ENCODE data around the gene GRK3.
"Not testable (repeated sequence)": the region's sequence is repeated elsewhere in the genome, so short reads cannot be mapped to it uniquely, and the experiment has no call there.

GRK3 gene

GRCh38 chr22:25564320-25564978 lies at the start of gene GRK3:
Gene GRK3 (plus strand): TSS chr22:25564675. CDS start chr22:25565041, 366 bp downstream.
- peak; percentile 23 to 40 (median 32) for DNase-seq (ENCODE audit: low read depth in 2 of 3, low spot score in 2 of 3)

GRCh38 chr22:25518000-25518663 lies 46.3 kb upstream of the GRK3 start:
- no peak for DNase-seq (ENCODE audit: low read depth in 2 of 3, low spot score in 2 of 3)

- no peak for DNase-seq (ENCODE audit: low read depth in 2 of 3, low spot score in 2 of 3)
Measured at GRCh38 chr22:25525376-25525775, 39.1 kb upstream of the GRK3 start.

- DNase-seq (ENCODE audit: low read depth in 2 of 3, low spot score in 2 of 3), result not testable (repeated sequence)
Measured at GRCh38 chr22:25525804-25526584, 38.5 kb upstream of the GRK3 start.

- not testable (repeated sequence) for DNase-seq (ENCODE audit: low read depth in 2 of 3, low spot score in 2 of 3)
Measured at GRCh38 chr22:25527016-25527415, 37.5 kb upstream of the GRK3 start.

GRCh38 chr22:25528068-25528467 lies 36.4 kb upstream of the GRK3 start:
- DNase-seq (ENCODE audit: low read depth in 2 of 3, low spot score in 2 of 3), result not testable (repeated sequence)

- not testable (repeated sequence) for DNase-seq (ENCODE audit: low read depth in 2 of 3, low spot score in 2 of 3)
Measured at GRCh38 chr22:25529059-25529458, 35.4 kb upstream of the GRK3 start.

- DNase-seq (ENCODE audit: low read depth in 2 of 3, low spot score in 2 of 3), result not testable (repeated sequence)
Measured at GRCh38 chr22:25529541-25530137, 34.8 kb upstream of the GRK3 start.

- not testable (repeated sequence) for DNase-seq (ENCODE audit: low read depth in 2 of 3, low spot score in 2 of 3)
Measured at GRCh38 chr22:25531677-25532076, 32.8 kb upstream of the GRK3 start.

- DNase-seq (ENCODE audit: low read depth in 2 of 3, low spot score in 2 of 3), result no peak
Measured at GRCh38 chr22:25534724-25535123, 29.8 kb upstream of the GRK3 start.

- no peak for DNase-seq (ENCODE audit: low read depth in 2 of 3, low spot score in 2 of 3)
Measured at GRCh38 chr22:25536589-25536988, 27.9 kb upstream of the GRK3 start.

- DNase-seq (ENCODE audit: low read depth in 2 of 3, low spot score in 2 of 3), result no peak
Measured at GRCh38 chr22:25540166-25540907, 24.1 kb upstream of the GRK3 start.

- DNase-seq (ENCODE audit: low read depth in 2 of 3, low spot score in 2 of 3), result no peak
Measured at GRCh38 chr22:25540908-25541660, 23.4 kb upstream of the GRK3 start.

- no peak for DNase-seq (ENCODE audit: low read depth in 2 of 3, low spot score in 2 of 3)
Measured at GRCh38 chr22:25542191-25542590, 22.3 kb upstream of the GRK3 start.

- no peak for DNase-seq (ENCODE audit: low read depth in 2 of 3, low spot score in 2 of 3)
Measured at GRCh38 chr22:25542720-25543402, 21.6 kb upstream of the GRK3 start.

GRCh38 chr22:25545146-25545545 lies 19.3 kb upstream of the GRK3 start:
- DNase-seq (ENCODE audit: low read depth in 2 of 3, low spot score in 2 of 3), result no peak

GRCh38 chr22:25545672-25546071 lies 18.8 kb upstream of the GRK3 start:
- no peak for DNase-seq (ENCODE audit: low read depth in 2 of 3, low spot score in 2 of 3)

- no peak for DNase-seq (ENCODE audit: low read depth in 2 of 3, low spot score in 2 of 3)
Measured at GRCh38 chr22:25546242-25546641, 18.2 kb upstream of the GRK3 start.

- no peak for DNase-seq (ENCODE audit: low read depth in 2 of 3, low spot score in 2 of 3)
Measured at GRCh38 chr22:25546751-25547150, 17.7 kb upstream of the GRK3 start.

Data from activated CD8-positive, alpha-beta memory T cell treated with anti-CD3 and anti-CD28 coated beads for 48 hours (primary cell).